ENCODE results near the gene SPACA5.
"Not testable (repeated sequence)": the region's sequence is repeated elsewhere in the genome, so short reads cannot be mapped to it uniquely, and the experiment has no call there.

SPACA5 gene

DNA sequence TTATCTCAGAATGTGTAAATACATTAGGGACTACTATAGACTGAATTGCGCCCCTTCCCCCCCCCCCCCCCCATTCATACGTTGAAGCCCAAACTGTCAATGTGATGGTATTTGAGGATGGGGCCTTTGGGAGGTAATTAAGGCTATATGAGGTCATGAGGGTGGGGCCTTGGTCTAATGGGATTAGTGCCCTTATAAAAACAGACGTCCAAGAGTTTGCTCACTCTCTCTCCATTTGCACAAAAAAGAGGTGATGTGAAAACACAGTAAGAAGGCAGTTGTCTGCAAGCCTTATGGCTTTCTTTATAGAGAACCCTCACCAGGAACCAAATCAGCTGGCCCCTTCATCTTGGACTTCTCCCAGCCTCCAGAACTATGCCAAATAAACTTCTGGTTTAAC is 15.3 kb downstream of the SPACA5 start:
- no peak for DNase-seq

DNA sequence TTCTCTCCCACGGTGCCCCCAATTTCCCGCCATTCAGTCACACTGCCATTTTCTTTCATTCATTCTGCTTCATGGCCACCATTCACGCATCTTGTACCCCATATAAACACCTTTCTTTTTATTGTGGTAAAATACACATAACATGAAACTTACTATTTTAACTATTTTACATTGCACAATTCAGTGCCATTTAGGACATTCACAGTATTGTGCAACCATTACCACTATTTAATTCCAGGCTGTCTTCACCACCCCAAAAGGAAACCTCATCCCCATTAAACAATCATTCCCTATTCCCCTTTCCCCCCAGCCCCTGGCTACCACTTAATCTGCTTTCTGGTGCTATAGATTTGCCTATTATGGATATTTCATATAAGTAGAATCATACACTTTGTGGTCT is 15.9 kb downstream of the SPACA5 start:
- DNase-seq, result no peak

DNA sequence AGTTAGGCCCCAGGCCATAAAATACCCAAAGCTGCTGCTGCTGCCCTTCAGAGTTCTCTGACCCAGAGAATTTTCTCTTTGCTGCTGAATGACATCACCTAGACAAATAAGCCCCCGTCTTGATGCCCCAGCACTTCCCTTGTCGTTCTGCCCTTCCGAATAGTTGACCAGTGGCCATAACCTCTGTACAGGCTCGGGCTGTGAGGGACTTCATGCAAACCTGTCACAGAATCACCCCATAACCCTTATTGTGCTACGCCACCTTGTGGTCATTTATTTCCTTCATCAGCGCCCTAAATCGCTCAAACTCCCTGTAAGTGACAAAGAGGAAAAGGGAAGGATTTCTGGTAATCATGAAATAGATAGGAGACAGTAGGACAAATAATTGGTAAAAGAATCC is 18.8 kb downstream of the SPACA5 start:
- DNase-seq, result peak; percentile 55

DNA sequence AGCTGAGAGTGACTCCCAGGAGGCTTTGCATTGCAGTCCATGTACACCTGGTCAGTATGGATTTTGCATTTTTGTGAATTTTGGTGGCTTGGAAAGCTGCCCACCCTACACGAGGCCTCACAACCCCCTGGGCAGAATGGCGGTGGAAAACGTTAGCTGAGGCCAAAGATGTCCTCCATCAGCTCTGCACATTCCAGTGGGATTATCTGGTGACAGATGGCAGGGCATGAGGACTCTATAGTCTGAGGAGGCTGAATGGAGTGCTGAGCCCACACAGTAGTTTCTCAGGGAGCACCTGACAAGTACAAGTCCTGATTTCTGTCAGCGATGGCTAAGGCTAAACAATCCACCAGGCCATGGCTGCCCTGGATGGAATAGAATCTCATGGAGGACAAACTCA is 20.8 kb downstream of the SPACA5 start:
- DNase-seq, result not testable (repeated sequence)

DNA sequence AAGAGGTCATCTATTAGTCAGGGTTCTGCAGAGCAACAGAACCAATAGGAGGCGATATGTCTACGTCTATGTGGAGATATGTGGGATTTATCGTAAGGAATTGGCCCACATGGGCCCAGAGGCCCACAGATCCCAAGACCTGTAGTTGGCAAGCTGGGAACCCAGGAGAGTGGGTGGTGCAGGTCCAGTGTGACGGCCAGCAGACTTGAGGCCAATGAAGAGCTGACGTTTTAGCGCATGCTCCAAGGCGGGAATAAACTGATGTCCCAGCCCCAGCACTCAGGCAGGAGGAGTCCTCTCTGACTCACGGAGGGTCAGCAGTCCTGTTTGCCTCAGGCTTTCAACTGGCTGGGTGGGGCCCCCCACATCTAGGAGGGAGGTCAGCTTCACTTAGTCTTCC is 21.3 kb downstream of the SPACA5 start:
- DNase-seq, result no peak

DNA sequence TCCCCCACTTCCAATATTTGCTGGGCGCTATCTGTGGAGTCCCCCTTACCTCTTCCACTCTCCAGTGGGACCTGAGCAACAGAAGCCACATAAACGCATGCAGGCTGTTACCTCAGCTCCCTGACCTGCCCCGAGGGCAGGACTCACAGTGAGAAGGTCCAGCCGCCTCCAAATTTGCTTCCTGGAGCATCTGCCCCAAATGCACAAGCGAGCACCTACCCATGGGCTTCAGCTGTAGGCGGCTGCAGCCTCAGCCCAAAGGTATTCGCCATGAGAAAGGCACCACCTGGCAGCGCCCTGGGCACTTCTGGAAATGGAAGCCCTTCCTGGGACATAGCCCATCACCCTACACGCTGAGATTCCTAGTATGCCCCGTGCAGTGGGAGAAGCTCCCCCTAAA is 23.4 kb downstream of the SPACA5 start:
- DNase-seq, result no peak

DNA sequence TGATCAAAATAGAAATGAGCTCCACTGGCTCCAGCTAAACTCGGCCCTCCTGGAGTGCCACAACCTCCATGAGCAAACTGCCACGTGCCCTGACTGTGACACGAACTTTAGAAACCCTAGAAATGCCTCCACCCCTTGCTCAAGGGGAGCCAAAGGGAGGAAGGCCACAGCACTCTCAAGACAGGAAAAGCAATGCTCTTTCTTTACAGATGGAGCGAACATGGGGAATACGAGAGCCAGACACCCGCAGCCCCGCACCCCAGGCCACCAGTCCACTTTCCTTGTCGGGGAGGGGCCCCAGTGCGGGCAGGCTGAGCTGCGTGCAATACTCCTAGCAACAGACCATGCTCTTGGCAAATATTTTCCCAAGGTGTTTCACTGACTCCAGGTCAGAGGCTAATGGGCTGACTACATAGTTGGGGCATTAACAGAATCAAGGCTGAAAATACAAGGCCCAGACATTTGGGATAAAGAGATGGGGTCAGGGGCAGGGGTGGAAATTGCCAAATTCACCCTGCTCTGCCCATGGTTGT is 23.9 kb downstream of the SPACA5 start:
- not testable (repeated sequence) for DNase-seq

DNA sequence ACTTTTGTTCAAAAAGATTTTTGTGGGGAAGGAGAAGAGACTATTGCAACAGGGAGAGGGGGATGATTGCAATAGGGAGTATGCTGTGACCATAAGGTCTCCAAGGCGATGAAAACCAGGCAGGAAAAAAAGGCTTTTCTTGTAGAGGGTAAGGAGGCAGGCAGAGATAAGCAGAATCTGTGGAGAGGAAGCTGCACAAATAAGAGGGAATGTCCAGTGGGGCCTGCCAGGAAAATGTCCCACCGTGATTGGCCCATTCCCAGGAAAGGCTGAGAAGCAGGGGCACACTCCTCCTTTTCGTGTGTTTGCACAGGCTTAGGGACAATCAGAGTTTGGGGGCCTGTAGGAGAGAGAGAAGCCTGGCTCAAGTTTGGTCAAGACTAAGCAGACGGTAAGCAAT is 29.1 kb downstream of the SPACA5 start:
- DNase-seq, result no peak

DNA sequence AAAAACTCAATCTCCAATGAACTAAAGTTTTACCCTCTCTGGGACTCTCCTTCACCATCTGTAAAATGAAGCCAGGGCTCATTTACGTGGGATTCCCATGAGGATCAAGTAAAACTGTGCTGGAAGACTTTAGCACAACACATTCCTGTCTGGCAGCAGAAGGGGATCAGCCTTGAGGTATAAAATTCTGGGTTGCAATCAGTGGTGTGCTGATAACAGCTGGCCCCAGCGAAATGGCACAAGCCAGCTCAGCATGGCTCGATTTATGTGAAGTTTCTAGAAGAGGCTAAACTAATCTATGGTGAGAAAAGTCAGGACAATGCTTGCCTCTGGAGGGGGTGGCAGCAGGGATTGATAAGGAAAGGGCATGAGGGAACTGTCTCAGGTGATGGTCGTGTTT is 36.3 kb downstream of the SPACA5 start:
- no peak for DNase-seq

DNA sequence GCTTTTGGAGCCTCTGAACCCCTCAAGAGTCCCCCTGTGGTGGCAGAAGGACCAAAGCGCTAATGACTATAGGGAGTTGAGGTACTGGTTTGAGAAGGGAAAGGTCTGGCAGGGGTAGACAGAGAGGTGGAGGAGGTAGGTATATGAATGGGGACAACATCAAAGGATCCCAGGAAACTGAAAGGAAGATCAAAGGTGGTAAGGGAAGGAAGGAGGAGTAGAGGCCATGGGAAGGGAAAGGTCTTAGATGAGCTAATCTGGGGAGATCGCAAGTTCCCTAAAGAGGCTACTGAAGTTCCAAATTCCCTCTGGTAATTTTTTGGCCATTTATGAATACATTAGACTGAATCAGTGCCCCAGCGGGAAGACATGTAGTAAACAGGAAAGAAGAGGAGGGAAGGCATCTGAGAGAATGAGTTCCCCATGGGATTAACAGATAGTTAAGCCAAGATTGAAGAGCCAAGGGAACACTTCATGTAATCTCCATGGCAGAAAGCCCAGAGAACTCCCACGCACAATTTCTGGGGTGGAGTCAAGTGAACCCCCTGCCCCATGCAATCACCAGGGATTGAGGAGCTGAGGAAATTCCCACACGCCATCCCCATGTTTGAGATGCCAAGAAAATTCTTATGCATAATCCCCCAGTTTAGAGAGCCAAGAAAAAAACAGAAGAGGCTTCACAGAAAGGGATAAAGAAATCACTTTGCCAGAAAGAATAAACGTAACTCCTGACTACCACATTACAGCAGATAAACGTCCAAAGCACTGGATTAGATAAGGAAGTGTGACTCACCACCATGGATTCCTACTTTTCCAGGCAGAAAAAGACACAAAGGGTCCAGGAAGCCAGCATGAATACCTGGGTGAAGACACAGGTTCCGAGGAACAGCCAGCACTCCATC is 38.9 kb downstream of the SPACA5 start:
- DNase-seq, result no peak

DNA sequence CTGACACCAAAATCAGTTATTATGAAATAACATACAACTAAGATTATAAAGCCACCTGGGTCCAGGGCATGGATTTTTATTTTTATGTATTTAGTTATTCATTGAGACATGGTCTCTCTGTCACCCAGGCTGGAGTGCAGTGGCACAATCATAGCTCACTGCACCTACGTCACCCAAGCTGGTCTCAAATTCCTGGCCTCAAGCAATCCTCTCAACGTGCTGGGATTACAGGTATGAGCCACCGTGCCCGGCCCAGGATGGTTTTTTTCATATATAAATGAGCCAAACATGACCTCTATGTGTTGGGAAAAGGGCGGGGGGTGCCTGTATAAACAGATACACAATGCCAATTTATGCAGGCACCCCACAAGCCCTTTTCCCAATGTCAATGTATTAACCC is 40.1 kb downstream of the SPACA5 start:
- DNase-seq, result no peak

DNA sequence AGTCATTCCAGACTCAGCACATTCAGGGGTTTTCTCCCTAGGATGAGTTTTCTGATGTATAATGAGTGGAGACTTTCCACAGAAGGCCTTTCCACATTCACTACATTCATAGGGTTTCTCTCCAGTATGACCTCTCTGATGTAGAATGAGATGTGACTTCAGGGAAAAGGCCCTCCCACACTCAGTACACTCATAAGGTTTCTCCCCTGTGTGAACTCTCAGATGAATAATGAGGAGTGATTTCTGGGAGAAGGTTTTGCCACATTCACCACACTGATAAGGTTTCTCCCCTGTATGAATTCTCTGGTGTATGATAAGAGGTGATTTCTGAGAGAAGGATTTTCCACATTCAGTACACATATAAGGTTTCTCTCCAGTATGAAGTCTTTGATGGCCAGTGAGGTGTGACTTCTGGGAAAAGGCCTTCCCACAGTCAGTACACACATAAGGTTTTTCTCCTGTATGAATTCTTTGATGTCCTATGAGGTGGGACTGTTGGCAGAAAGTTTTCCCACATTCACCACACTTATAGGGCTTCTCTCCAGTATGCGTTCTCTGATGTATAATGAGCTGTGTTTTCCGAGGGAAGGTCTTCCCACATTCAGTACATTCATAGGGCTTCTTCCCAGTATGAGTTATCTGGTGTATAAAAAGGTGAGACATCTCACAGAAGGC is 52.0 kb downstream of the SPACA5 start:
- DNase-seq, result no peak

DNA sequence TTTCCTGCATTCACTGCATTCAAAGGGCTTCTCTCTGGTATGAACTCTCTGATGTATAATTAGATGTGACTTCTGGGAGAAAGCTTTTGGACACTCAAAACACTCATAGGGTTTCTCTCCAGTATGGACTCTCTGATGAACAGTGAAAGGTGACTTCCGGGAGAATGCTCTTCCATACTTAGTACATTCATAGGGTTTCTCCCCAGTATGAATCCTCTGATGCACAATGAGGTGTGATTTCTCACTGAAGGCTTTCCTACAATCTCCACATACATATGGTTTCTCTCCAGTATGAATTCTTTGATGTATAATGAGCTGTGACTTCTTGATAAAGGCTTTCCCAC is 52.5 kb downstream of the SPACA5 start:
- DNase-seq, result no peak
